Dedifferentiated amniotic fluid mesenchymal stem cell (primary cell): Measurements from ENCODE around the gene LRRC74A.

Source experiments
- DNase-seq: peaks from one replicate; pipeline ENCODE4 v3.0.0-alpha.2; 2016; ENCODE audit errors: extremely low spot score

LRRC74A gene

GRCh38 chr14:76846331-76847047 is 20.3 kb downstream of the LRRC74A start:
- no peak for DNase-seq

DNA sequence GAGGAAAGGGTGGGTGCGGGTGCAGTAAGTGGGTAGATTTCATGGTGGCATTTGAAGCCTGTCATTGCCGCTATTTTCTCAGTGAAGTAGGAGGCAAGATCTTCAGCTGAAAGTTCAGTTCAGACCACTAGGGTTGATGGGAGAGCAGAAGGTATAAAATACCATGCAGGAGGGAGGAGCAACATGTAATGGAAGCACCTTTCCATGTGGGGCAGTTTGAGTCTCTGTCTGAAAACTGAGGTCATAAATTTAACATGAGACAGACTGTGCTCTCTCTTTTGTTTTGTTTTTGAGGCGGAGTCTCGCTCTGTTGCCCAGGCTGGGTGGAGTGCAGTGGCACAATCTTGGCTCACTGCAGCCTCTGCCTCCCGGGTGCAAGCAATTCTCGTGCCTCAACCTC is 22.7 kb downstream of the LRRC74A start:
- DNase-seq, result no peak

GRCh38 chr14:76855066-76855465 is 28.9 kb downstream of the LRRC74A start:
- DNase-seq, result no peak

GRCh38 chr14:76856769-76857168 is 30.6 kb downstream of the LRRC74A start:
- no peak for DNase-seq

DNA sequence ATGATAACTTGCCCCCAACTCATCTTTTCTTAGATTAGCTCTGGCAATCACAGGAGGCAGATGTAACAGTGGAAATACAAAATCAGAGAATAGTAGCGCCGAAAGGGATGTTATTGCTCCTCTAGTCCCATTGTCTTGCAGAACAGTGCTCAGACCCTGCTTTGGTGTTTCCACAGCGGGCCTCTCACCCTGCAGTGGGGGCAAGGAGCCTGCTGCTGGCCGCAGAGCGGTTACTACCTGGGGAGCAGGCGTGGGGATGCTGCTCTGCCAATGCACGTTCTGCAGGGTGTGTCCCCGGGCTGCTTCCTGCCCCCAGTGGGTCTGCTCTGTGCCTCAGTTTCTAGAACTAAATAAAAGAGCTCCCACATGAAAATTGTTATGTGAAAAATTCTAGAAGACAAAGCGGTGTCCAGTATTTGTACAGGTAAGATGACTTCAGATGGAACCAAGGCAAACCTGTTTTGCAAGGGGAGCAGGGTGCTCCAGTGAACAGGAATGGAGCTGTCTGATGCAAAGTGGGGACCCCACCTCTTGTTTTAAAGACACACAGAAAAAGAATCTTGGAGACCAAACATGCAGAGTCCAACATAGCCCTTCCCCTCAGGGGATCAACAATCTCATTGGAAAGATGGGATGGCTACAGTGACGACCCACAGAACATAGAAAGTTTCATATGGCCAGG is 35.5 kb downstream of the LRRC74A start:
- DNase-seq, result no peak

GRCh38 chr14:76862546-76863282 is 36.5 kb downstream of the LRRC74A start:
- DNase-seq, result no peak

- DNase-seq, result no peak
These were observed 37.7 kb downstream of the LRRC74A start for GRCh38 chr14:76863724-76864407.

GRCh38 chr14:76866456-76866855 is 40.2 kb downstream of the LRRC74A start:
- no peak for DNase-seq

DNA sequence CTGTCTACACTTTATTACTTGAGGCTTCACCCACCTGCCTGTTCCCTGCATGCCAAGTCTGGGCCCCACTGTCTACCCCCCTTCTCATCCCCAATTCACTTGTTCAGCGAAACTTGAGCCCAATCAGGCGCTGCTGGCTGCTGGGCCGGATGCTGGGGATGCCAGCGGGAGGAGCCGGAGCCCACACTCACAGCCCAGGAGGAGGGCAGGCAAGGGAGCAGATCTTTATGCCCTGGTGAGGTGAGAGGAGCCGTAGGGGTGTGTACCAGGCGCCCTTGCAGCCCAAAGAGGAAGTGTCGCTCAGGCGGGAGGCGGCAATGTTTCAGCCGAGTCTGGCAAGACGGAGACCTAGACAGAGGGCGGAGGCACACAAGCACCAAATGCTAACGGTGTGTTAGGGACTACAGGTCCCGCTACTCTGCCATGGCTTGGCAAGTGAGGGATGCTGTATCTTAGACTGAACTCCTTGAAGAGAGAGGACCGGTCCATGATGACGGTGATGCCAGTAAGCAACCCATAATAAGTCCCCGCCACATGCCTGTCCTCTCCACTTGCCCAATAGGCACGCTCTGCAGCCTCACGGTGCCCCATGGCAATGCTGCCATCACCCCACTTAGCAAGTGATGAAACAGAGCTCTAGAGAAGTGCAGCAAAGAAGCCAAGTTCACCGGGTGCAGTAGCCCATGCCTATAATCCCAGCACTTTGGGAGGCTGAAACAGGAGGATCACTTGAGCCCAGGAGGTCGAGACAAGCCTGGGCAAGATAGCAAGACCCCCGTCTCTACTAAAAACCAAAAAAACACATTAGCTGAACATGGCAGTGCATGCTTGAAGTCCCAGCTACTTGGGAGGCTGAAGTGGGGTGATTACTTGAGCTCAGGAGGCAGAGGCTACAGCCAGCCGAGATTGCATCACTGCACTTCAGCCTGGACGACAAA is 41.6 kb downstream of the LRRC74A start:
- DNase-seq, result no peak

- no peak for DNase-seq
These were observed 42.4 kb downstream of the LRRC74A start for GRCh38 chr14:76868454-76869170.

GRCh38 chr14:76870166-76870565 is 44.0 kb downstream of the LRRC74A start:
- no peak for DNase-seq

GRCh38 chr14:76872796-76873432 is 46.7 kb downstream of the LRRC74A start:
- peak; percentile 27 for DNase-seq

DNA sequence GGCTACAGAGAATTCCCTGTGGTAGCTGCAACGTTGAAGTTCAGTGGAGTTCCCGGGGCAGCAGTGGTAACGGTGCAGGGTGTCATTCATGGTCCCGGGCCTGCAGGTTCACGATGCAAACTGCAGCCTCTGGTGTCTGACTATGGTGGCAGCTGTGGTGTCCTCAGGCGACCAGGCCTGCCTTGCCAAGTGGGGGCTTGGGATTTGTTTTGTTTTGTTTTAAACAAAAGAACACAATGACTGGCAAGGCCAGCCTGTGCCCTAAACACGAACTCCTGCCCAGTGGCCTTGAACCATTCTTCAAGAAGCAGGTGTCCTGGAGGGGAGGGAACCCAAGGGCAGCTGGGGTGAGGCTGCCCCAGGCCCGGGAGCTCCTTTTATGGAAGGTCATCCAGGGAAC is 48.5 kb downstream of the LRRC74A start:
- no peak for DNase-seq

GRCh38 chr14:76876076-76876475 is 49.9 kb downstream of the LRRC74A start:
- peak; percentile 61 for DNase-seq

- no peak for DNase-seq
These were observed 51.7 kb downstream of the LRRC74A start for GRCh38 chr14:76877871-76878270.

GRCh38 chr14:76880449-76880848 is 54.2 kb downstream of the LRRC74A start:
- no peak for DNase-seq

- DNase-seq, result no peak
These were observed 55.1 kb downstream of the LRRC74A start for GRCh38 chr14:76881348-76881747.

- DNase-seq, result no peak
These were observed 56.4 kb downstream of the LRRC74A start for GRCh38 chr14:76882651-76883050.

- DNase-seq, result no peak
These were observed 57.2 kb downstream of the LRRC74A start for GRCh38 chr14:76883447-76883846.

DNA sequence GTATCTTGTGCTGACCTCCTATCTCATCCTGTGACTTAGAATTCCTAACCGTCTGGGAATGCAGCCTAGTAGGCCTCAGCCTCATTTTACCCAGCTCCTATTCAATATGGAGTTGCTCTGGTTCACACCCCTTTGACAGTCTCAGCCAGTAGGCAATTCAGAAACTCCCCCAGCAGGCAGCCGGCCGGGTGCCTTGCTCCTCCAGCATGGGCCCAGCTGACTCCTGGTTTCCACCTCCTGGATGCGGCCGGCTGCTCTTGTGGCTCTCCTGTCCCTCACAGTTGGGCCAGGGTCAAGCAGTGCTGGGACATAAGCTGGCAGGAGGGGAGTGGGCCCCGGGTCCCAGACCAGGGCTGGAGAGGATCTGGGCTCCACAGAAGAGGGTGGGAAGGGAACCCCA is 58.2 kb downstream of the LRRC74A start:
- no peak for DNase-seq
